T47D (cell line): Measurements from ENCODE around the gene MTG2.
A peak's percentile ranks its signal among the peaks of the same experiment; 100 is the strongest.

Source experiments
- DNase-seq, 2 experiments: peaks; one replicate each; pipeline versions ENCODE4 v3.0.0 to v3.0.0-alpha.2; 2011 to 2012; ENCODE audit warnings: low read depth in 1 of 2, low spot score in 1 of 2
- JUND ChIP-seq: IDR thresholded peaks from 2 replicates; pipeline ENCODE4 v1.6.1; 2012; ENCODE audit warnings: low read depth
- in situ Hi-C: cut with HindIII; loops from 2 replicates; pipeline ENCODE4 v1.10.0; 2016; ENCODE audit warnings: low sequenced_read_pairs, low pct_unique_long_range_greater_than_20kb

The MTG2 gene

DNA sequence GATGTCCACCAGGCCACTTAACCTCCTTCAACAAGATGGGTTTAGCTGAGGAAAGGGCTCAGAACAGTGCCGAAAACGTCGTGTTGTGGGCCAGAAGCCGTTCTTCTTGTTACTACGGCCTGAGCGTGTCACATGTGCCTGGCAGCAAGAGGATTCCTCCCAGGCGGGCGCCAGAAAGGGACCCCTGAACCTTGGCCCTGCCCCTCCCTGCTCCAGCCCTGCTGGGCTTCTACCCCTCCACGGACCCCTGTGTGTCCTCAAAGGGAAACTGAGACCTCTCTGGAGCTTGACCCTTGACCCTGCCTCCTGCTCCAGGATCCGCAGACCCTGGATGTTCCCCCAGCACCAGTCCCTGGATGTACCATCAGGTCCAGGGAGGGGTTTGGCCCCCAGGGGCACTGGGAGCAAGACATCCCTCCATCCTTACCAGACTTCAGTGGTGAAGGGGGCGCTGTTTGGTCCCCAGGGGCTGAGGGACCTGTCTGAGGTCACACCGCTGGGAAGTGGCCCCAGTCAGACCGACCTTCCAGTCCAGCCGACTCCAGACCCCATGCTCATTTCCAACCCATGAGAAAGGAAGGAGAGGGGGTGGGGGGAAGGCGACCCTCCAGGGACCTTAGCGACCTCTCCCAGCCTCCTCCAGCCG lies 27.1 kb downstream of the MTG2 start:
- no peak for TF ChIP-seq JUND
- in situ Hi-C loops = no loop called here
- no peak for DNase-seq

DNA sequence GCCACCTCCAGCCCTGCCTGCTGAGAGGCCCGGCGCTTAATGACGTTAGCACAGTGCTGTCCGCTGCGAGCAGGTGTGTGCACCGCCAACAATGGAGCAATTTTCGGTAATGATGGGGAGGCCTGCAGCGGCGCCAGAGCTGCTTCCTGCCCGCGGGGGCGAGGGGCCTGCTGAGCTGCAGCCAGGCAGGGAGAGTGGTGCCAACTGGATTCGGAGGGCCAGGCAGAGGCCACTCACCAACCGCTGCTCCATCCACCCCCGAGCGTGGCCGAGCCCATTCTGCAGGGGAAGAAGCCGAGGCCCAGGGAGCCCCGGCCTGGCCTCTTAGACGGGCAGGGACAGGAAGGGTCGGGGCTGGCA lies 27.6 kb downstream of the MTG2 start:
- in situ Hi-C loops = no loop called here

GRCh38 chr20:62211216-62211615 lies 28.4 kb downstream of the MTG2 start:
- no peak for TF ChIP-seq JUND
- no peak for DNase-seq
- in situ Hi-C loops = no loop called here

More for the DNA sequence above, 27.6 kb downstream of the MTG2 start:
- no peak for DNase-seq
- TF ChIP-seq JUND = no peak

- in situ Hi-C loops = no loop called here
- no peak for DNase-seq
- TF ChIP-seq JUND = no peak
These were observed 29.0 kb downstream of the MTG2 start for GRCh38 chr20:62211769-62212288.

GRCh38 chr20:62212299-62212698 lies 29.5 kb downstream of the MTG2 start:
- in situ Hi-C loops = no loop called here
- no peak for DNase-seq
- TF ChIP-seq JUND = no peak

GRCh38 chr20:62214067-62214466 lies 31.2 kb downstream of the MTG2 start:
- no peak for TF ChIP-seq JUND
- in situ Hi-C loops = no loop called here
- DNase-seq = peak in 1 of 2 experiments; percentile 32

GRCh38 chr20:62215020-62215990 lies 32.5 kb downstream of the MTG2 start:
- DNase-seq = no peak
- in situ Hi-C loops = no loop called here
- no peak for TF ChIP-seq JUND

DNA sequence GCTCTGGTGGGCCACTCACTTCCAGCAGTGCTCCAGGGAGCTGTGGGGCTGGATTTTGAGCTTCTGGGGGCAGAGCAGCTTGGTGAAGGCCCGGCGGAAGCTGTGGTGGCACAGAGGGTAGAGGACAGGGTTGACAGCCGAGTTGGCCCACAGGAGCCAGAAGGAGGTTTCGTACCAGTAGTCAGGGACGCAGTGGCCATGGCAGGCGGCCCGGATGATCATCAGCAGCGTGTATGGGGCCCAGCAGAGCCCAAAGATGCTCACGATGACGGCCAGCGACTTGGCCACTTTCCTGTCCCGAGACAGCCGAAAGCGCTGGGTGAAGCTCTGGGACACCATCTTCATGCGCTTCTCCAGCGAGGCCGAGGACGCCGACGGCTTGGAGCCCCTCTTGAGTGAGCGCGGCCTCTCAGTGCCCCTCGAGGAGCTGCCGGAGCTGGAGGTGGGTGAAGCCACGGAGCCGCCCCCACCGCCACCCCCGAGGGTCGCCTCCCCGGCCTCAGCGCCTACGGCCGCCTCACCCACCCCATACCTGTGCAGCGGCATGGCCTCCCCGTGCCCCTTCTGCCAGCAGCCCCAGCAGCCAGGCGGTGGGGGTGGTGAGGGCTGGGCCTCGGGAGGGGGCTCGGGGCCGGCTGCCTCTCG lies 33.3 kb downstream of the MTG2 start:
- no peak for TF ChIP-seq JUND
- in situ Hi-C loops = no loop called here
- no peak for DNase-seq

- in situ Hi-C loops = no loop called here
- no peak for TF ChIP-seq JUND
- DNase-seq = no peak
These were observed 34.1 kb downstream of the MTG2 start for GRCh38 chr20:62216636-62217566.

DNA sequence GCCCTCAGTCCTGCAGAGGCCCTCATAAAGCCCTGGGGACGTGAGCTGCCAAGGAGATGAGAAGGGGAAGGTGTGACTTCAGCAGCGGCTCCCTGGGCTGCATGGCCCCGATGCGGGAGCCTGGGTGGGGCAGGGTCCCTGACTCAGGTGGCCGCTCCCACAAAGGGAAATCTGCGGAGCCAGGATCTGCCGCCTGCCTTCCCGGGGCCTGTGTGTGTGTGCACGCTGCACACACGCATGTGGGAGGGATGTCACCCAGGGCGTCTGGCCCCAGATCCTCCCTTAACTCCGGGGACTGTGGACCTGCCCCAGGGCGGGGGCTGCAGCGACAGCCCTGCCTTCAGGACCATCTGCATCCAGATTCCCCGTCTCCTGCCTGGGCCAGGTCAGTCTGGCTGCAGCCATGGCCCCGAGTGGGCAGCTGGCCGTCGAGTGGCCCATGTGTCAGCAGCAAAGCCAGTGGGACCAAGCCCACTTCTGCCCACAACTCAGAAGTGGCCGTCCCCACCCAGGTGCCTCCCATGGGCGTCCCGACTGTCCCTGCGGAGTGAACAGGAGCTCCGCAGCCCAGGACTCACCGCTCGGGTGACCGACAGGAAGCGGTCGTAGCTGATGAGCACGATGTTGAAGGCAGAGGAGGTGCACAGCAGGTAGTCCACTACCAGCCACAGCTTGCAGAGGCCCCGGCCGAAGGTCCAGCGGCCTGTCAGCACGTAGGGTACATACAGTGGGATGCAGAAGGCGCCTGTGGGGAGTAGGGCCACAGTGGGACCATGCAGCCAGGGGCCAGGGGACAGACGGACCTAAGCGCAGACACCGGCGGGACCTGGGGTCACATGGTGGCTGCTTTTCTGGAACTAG lies 35.3 kb downstream of the MTG2 start:
- DNase-seq = no peak
- in situ Hi-C loops = no loop called here
- TF ChIP-seq JUND = no peak
